HCT116 (cell line): ENCODE results near the gene ANKRD33. TPM values are rescaled to one million over a fixed set of nuclear protein-coding genes. Genes with fewer than 3 reads are reported as not detected.

Experiments used
- ATAC-seq: fragments of 200-7000 bp; cut with Tn5 transposase; 2 replicates; pipeline ENCODE4 v1.9.1; 2020; ENCODE audit warnings: mild to moderate bottlenecking, moderate library complexity
- BruUV-seq: library from RNA; stranded (reverse); fragments of 400-500 nt; replicated peaks from 2 replicates; lab custom pipeline; 2021; lab: Mats Ljungman, UMichigan
- CTCF ChIA-PET: fragments of 300-600 bp; sonication (Branson Sonifier 250); formaldehyde crosslinking; loops from one replicate; lab custom pipeline; 2021; ENCODE audit warnings: antibody characterized with exemption; lab: Charles Lee
- POLR2A ChIA-PET: fragments of 300-600, 350-600 bp; sonication (Branson Sonifier 250); formaldehyde crosslinking; loops from one replicate; lab custom pipeline; 2021; ENCODE audit warnings: antibody characterized with exemption; lab: Charles Lee
- RAD21 ChIA-PET, 2 experiments: fragments of 300-600 bp; sonication (Branson Sonifier 250); formaldehyde crosslinking; loops; one replicate each; lab custom pipeline; 2023; ENCODE audit warnings: low total read pairs in 2 of 2; ENCODE audit not compliant: uncharacterized antibody in 2 of 2, unreplicated experiment in 2 of 2, low non-redundant PET in 1 of 2; lab: Charles Lee
- DNase-seq: peaks from one replicate; pipeline ENCODE4 v3.0.0-alpha.2; 2010; ENCODE audit warnings: low read depth, low spot score
- H2AFZ ChIP-seq: fragments of 200-600 bp; shearing (Covaris generic), sonication (generic); 2 replicates; pipeline ENCODE4 v1.6.1; 2017; ENCODE audit warnings: low read depth, mixed run types, mixed read lengths, antibody characterized with exemption, low read length; ENCODE audit not compliant: poor library complexity, severe bottlenecking
- H3K27ac ChIP-seq: 2 replicates; pipeline ENCODE4 v1.5.1; 2012; ENCODE audit warnings: low read depth, low read length
- H3K27me3 ChIP-seq: fragments of 200-600 bp; sonication (generic); 2 replicates; pipeline ENCODE4 v1.6.1; 2016; ENCODE audit warnings: mixed run types, low read length, mixed read lengths; ENCODE audit not compliant: insufficient read depth
- H3K36me3 ChIP-seq, 2 experiments: fragments of 200-500 bp in 1 of 2; fragments of 200-600 bp in 1 of 2; sonication (Bioruptor generic) in 1 of 2; sonication (generic) in 1 of 2; 2 replicates each; pipeline versions ENCODE4 v1.5.1 to v1.6.1; 2014 to 2016; ENCODE audit warnings: low read length in 2 of 2, inconsistent platforms in 1 of 2, mixed read lengths in 1 of 2, mixed run types in 1 of 2; ENCODE audit not compliant: insufficient read depth in 2 of 2, control insufficient read depth in 1 of 2
- H3K4me1 ChIP-seq, 2 experiments: fragments of 200-600 bp in 1 of 2; sonication (generic) in 1 of 2; 2 replicates each; pipeline versions ENCODE4 v1.5.1 to v1.6.1; 2012 to 2017; ENCODE audit warnings: low read length in 2 of 2, inconsistent platforms in 1 of 2, mild to moderate bottlenecking in 1 of 2, mixed read lengths in 1 of 2, mixed run types in 1 of 2, moderate library complexity in 1 of 2; ENCODE audit not compliant: insufficient read depth in 2 of 2, control insufficient read depth in 1 of 2
- H3K4me2 ChIP-seq: fragments of 200-600 bp; sonication (generic); 2 replicates; pipeline ENCODE4 v1.6.1; 2017; ENCODE audit warnings: mixed run types, low read length, mixed read lengths
- H3K4me3 ChIP-seq, 2 experiments: fragments of 200-600 bp in 1 of 2; sonication (generic) in 1 of 2; replicated peaks in 1 of 2; 2 replicates each; pipeline ENCODE4 v1.5.1; 2011 to 2016; ENCODE audit warnings: low read length in 2 of 2, control low read depth in 1 of 2, low read depth in 1 of 2, mild to moderate bottlenecking in 1 of 2, mixed read lengths in 1 of 2, mixed run types in 1 of 2
- H3K79me2 ChIP-seq: fragments of 200-600 bp; sonication (generic); 2 replicates; pipeline ENCODE4 v1.6.1; 2017; ENCODE audit warnings: mild to moderate bottlenecking, mixed run types, low read length, moderate library complexity, mixed read lengths; ENCODE audit not compliant: insufficient read depth
- H3K9ac ChIP-seq: fragments of 200-600 bp; sonication (generic); 2 replicates; pipeline ENCODE4 v1.6.1; 2016; ENCODE audit warnings: low read length, mixed read lengths
- H3K9me2 ChIP-seq: fragments of 200-600 bp; sonication (generic), shearing (Covaris generic); 2 replicates; pipeline ENCODE4 v1.6.1; 2017; ENCODE audit warnings: mixed run types, mild to moderate bottlenecking, moderate library complexity; ENCODE audit not compliant: insufficient read depth
- H3K9me3 ChIP-seq, 2 experiments: fragments of 200-500 bp in 1 of 2; fragments of 200-600 bp in 1 of 2; sonication (Bioruptor generic) in 1 of 2; sonication (generic) in 1 of 2; 2 replicates each; pipeline ENCODE4 v1.6.1; 2014 to 2017; ENCODE audit warnings: low read length in 2 of 2, mixed read lengths in 2 of 2, inconsistent platforms in 1 of 2, low read depth in 1 of 2, mild to moderate bottlenecking in 1 of 2, mixed run types in 1 of 2, moderate library complexity in 1 of 2; ENCODE audit not compliant: control insufficient read depth in 1 of 2, insufficient read depth in 1 of 2
- H4K20me1 ChIP-seq: fragments of 200-600 bp; sonication (generic), shearing (Covaris generic); 2 replicates; pipeline ENCODE4 v1.6.1; 2017; ENCODE audit warnings: mixed run types, mild to moderate bottlenecking, moderate library complexity; ENCODE audit not compliant: insufficient read depth
- ATF3 ChIP-seq: IDR thresholded peaks from 2 replicates; pipeline ENCODE4 v1.6.1; 2012
- CEBPB ChIP-seq: IDR thresholded peaks from 2 replicates; pipeline ENCODE4 v1.6.1; 2012; ENCODE audit warnings: low read depth
- EGR1 ChIP-seq: IDR thresholded peaks from 2 replicates; pipeline ENCODE4 v1.6.1; 2012; ENCODE audit warnings: low read depth
- ELF1 ChIP-seq: IDR thresholded peaks from 2 replicates; pipeline ENCODE4 v1.6.1; 2012; ENCODE audit warnings: low read depth, borderline replicate concordance
- EZH2 ChIP-seq: fragments of 200-600 bp; sonication (generic); IDR thresholded peaks from 2 replicates; pipeline ENCODE4 v1.6.1; 2017; ENCODE audit warnings: antibody characterized with exemption, mixed run types
- EZH2phosphoT487 ChIP-seq: fragments of 200-600 bp; IDR thresholded peaks from 2 replicates; pipeline ENCODE4 v1.6.1; 2018; ENCODE audit warnings: antibody characterized with exemption, borderline replicate concordance
- JUND ChIP-seq: IDR thresholded peaks from 2 replicates; pipeline ENCODE4 v1.6.1; 2012
- POLR2A ChIP-seq: IDR thresholded peaks from 2 replicates; pipeline ENCODE4 v1.7.0; 2011; ENCODE audit warnings: borderline replicate concordance; ENCODE audit not compliant: insufficient read depth, insufficient read length; ENCODE audit errors: extremely low read depth
- POLR2AphosphoS5 ChIP-seq: IDR thresholded peaks from 2 replicates; pipeline ENCODE4 v1.6.1; 2011; ENCODE audit warnings: mild to moderate bottlenecking, low read depth, low read length, moderate library complexity
- REST ChIP-seq: IDR thresholded peaks from 2 replicates; pipeline ENCODE4 v1.6.1; 2012; ENCODE audit warnings: low read depth
- SIN3A ChIP-seq: IDR thresholded peaks from 2 replicates; pipeline ENCODE4 v1.6.1; 2012; ENCODE audit warnings: low read depth
- SP1 ChIP-seq: IDR thresholded peaks from 2 replicates; pipeline ENCODE4 v1.6.1; 2012; ENCODE audit warnings: low read depth
- SRF ChIP-seq: IDR thresholded peaks from 2 replicates; pipeline ENCODE4 v1.6.1; 2012; ENCODE audit warnings: low read depth
- ZFX ChIP-seq: fragments of 450-650 bp; IDR thresholded peaks from 2 replicates; pipeline ENCODE4 v1.6.1; 2017
- ZNF274 ChIP-seq: fragments of 200-500 bp; sonication (Bioruptor generic); IDR thresholded peaks from 2 replicates; pipeline ENCODE4 v1.6.1; 2014; ENCODE audit warnings: mild to moderate bottlenecking, low read depth, low read length, inconsistent platforms
- intact Hi-C: fragments of 100-400 bp; cut with micrococcal nuclease; formaldehyde crosslinking; loops from 2 replicates; pipeline ENCODE4 v1.10.0; 2022
- total RNA-seq: library from RNA; stranded (reverse); gene quantifications from one replicate; pipeline ENCODE4 v1.2.1, GENCODE V29; 2021; ENCODE audit not compliant: unreplicated experiment

Gene ANKRD33
- total RNA-seq, 1 experiment from 2014 or later: not detected

- no peak for ATAC-seq
- ChIA-PET CTCF (interaction anchor here (2.1 kb wide), 1 partner anchor 448 kb away, joined by 5 read pairs; no protein-coding TSS in a partner anchor), RAD21 (no interaction called here), POLR2A (no interaction called here)
- H3K27me3 ChIP-seq: no peaks in the 10 kb centered on the region
- no peaks in the 10 kb centered on the region for H3K9me2 ChIP-seq
- no peak overlapping the region for H3K27ac ChIP-seq
- TF ChIP-seq EZH2phosphoT487: no peak
- TF ChIP-seq SRF: no peak
- TF ChIP-seq POLR2AphosphoS5: no peak
- no peak for TF ChIP-seq CEBPB
- no peak for TF ChIP-seq POLR2A
- TF ChIP-seq REST: no peak
- TF ChIP-seq EGR1: no peak
- no peak for TF ChIP-seq SP1
- no peak for TF ChIP-seq EZH2
- no peak for TF ChIP-seq ZNF274
- no peak for TF ChIP-seq ATF3
- TF ChIP-seq ZFX: no peak
- TF ChIP-seq SIN3A: no peak
- no peak for TF ChIP-seq ELF1
- no peak for TF ChIP-seq JUND
- intact Hi-C loops: no loop called here
- H3K4me1 ChIP-seq: peaks cover 0 to 6% of the 10 kb centered on the region in 2 experiments; a peak in 1 of 4 replicates
- no peak overlapping the region for H2AFZ ChIP-seq
- H4K20me1 ChIP-seq: no peaks in the 10 kb centered on the region
- no peak overlapping the region for H3K4me3 ChIP-seq
- no peaks in the 10 kb centered on the region for H3K79me2 ChIP-seq
- no peaks in the 10 kb centered on the region for H3K36me3 ChIP-seq
- no peaks in the 10 kb centered on the region for H3K9me3 ChIP-seq
- no peak for DNase-seq
- H3K4me2 ChIP-seq: no peak overlapping the region
- H3K9ac ChIP-seq: no peak overlapping the region
- no TSS peak for BruUV-seq
Observed at GRCh38 chr12:51869496-51869865, 18.4 kb upstream of the ANKRD33 start.
